Thyroid gland (tissue), 4 donors: Measurements from ENCODE around the gene TCF12.

Source experiments
- POLR2A ChIP-seq, 2 donors: fragments of 450-650 bp; IDR thresholded peaks; one replicate each; pipeline ENCODE4 v1.6.1; 2017; ENCODE audit warnings: antibody characterized with exemption in 2 of 2, mild to moderate bottlenecking in 2 of 2, moderate library complexity in 1 of 2
- TF ChIP-seq, protein P1 (sequence below), 6 experiments: fragments of 200-600 bp in 3 of 6; fragments of 450-650 bp in 3 of 6; sonication (generic) in 3 of 6; IDR thresholded peaks; one replicate each; pipeline ENCODE4 v1.5.1; 2016 to 2019; ENCODE audit warnings: antibody characterized with exemption in 6 of 6, mild to moderate bottlenecking in 2 of 6, inconsistent platforms in 1 of 6, moderate library complexity in 1 of 6

GRCh38 chr15:56987286-56987685 is 68.8 kb downstream of the TCF12 start:
- TF ChIP-seq POLR2A (IDR thresholded peaks at IDR 0.05): no peak
- TF ChIP-seq, protein P1, sequence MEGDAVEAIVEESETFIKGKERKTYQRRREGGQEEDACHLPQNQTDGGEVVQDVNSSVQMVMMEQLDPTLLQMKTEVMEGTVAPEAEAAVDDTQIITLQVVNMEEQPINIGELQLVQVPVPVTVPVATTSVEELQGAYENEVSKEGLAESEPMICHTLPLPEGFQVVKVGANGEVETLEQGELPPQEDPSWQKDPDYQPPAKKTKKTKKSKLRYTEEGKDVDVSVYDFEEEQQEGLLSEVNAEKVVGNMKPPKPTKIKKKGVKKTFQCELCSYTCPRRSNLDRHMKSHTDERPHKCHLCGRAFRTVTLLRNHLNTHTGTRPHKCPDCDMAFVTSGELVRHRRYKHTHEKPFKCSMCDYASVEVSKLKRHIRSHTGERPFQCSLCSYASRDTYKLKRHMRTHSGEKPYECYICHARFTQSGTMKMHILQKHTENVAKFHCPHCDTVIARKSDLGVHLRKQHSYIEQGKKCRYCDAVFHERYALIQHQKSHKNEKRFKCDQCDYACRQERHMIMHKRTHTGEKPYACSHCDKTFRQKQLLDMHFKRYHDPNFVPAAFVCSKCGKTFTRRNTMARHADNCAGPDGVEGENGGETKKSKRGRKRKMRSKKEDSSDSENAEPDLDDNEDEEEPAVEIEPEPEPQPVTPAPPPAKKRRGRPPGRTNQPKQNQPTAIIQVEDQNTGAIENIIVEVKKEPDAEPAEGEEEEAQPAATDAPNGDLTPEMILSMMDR (IDR thresholded peaks at IDR 0.05): no peak
